NCI-H2081 treated with DMSO at 0.1 percent for 48 hours (cell line): ENCODE data around the gene KIF4B.
"Not testable (repeated sequence)": the region's sequence is repeated elsewhere in the genome, so short reads cannot be mapped to it uniquely, and the experiment has no call there.

Experiments
- DNase-seq: peaks from one replicate; lab custom pipeline; 2025; lab: John Stamatoyannopoulos, UW

The KIF4B gene

GRCh38 chr5:155013526-155013925 is at the start of gene KIF4B:
TSS of gene KIF4B (plus strand) at chr5:155013755. CDS start at chr5:155013860, 105 bp downstream.
- DNase-seq, result no peak

DNA sequence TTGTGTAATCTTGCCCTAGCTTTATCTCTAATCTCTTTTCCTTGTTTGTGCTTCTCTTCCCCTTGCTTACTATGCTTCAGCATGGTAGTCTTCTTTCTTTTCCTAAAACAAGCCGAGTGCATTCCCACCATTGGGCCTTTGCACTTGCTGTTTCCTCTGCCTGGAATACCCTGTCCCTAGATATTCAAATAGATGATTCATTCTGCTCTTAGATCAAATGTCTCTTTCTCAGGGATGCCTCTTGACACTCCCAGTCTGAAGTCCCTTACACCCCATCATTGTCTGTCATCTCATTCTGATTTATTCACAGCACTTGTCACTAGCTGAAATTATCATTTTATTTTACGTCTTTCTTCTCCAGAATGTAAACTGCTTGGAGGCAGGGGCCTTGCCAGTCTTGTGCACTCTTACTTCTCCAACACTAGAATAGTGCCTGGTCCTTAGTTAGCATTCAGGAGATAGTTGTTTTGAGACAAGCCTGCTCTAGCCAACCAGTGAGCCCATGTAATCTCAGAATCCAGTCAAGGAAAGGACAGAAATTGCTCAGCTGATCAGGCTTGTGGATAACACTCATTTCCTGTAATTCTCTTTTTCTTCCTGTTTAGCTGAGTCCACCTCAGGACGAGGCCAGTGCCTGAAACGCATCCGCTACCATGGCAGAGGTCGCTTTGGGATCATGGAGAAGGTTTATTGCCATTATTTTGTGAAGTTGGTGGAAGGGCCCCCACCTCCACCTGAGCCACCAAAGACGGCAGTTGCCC is 47.3 kb upstream of the KIF4B start:
- no peak for DNase-seq

- DNase-seq, result no peak
Observed at GRCh38 chr5:154966874-154967273, 46.7 kb upstream of the KIF4B start.

- no peak for DNase-seq
Observed at GRCh38 chr5:154967421-154968024, 46.0 kb upstream of the KIF4B start.

- DNase-seq, result no peak
Observed at GRCh38 chr5:154968953-154969352, 44.6 kb upstream of the KIF4B start.

DNA sequence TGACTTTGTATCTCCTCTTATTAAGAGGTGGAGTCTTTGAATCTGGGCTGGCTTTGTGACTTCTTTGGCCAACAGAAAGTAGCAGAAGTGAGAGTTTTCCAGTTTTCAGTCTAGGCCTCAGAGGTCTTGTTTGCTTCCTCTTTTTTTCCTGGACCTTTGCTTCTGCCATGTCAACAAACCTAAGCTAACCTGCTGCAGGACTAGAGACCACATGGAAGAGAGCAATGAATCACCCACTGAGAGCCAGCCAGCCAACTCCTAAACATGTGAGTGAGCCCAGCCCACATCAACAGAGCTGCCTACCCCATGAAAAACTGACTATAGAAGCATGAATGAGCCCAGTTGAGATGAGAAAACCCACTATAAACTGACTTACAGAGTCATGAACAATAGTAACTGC is 42.8 kb upstream of the KIF4B start:
- no peak for DNase-seq

DNA sequence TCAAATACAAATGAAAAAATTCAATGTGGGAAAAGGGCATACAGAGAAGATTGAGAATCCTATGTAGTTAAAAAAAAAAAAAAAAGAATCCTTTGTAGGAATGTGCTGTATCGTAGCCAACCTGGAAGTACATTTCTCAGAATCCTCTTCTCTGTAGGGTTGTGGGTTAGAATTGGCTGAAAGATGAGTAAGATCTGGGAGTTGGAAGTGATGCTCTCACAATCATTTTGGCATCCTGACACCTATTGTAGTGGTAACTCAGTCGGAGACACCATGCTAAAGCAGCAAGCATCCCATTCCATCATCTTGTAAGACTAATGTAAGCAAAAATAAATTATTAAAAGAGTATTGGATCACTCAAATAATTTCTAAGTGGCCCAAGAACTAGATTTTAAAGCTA is 42.1 kb upstream of the KIF4B start:
- no peak for DNase-seq

- no peak for DNase-seq
Observed at GRCh38 chr5:154972476-154973080, 41.0 kb upstream of the KIF4B start.

DNA sequence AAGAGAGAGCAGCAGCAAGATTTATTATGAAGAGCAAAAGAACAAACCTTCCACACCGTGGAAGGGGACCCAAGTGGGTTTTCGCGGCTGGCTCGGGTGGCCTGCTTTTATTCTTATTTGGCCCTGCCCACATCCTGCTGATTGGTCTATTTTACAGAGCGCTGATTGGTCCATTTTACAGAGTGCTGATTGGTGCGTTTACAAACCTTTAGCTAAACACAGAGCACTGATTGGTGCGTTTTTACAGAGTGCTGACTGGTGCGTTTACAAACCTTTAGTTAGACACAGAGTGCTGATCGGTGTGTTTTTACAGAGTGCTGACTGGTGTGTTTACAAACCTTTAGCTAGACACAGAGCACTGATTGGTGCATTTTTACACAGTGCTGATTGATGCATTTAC is 37.5 kb upstream of the KIF4B start:
- DNase-seq, result not testable (repeated sequence)

DNA sequence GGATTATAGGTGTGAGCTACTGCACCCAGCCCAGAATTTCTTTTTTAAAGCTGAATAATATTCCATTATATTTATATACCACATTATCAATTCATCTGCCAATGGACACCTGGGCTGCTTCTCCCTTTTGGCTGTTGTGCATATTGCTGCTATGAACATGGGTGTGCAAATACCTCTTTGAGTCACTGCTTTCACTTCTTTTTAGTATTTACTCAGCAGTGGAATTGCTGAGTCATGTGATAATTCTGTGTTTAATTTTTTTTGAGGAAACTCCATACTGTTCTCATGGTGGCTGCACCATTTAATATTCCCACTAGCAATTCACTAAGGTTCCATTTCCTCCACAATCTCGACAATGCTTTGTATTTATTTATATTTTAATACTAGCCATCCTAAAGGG is 36.1 kb upstream of the KIF4B start:
- DNase-seq, result no peak

GRCh38 chr5:154978294-154978693 is 35.3 kb upstream of the KIF4B start:
- not testable (repeated sequence) for DNase-seq

DNA sequence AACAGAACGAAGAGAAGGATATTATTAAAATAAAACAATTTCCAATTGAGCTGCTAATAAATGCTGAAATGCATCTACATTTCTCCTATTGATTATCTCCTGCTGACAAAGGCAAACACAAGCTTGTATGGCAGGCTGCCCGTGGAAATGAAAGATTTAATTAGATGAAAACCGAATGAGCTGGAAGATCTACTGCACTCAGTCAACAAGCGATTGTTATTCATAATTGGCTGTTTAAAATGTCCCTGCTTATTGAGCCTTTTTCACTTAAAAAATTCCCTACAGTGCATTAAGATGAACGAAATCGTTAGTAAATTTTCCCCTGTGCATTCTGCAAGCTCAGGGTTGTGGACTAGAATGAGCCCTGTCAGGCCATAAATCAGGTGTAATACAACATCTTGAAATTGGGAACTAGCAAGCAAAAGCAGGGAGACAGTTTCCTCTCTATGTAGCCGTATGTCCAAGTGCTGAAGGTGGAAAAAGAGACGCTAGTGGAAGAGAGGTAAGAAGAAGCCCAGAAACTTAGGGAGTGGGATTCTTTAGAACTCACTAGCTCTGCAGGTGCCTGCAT is 28.5 kb upstream of the KIF4B start:
- no peak for DNase-seq

GRCh38 chr5:154986151-154986550 is 27.4 kb upstream of the KIF4B start:
- DNase-seq, result no peak

GRCh38 chr5:154989626-154990025 is 23.9 kb upstream of the KIF4B start:
- no peak for DNase-seq

DNA sequence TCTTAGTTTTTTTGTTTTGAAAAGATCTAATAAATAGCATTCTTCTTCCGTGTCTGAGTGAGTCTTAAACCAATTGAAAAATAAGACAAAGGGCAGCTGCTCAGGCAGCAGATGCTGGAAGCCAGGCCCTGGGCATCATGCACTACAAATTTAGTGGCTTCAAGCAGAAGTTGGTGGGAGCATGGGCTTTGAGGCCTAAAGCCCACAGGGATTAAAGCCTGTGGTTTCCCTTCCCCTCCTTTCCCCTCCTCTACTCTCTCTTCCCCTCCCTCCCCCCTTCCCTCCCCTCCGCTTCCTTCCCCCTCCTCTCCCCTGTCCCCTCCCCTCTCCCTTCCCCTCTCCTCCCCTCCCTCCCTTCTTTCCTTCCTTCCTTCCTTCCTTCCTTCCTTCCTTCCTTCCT is 20.1 kb upstream of the KIF4B start:
- DNase-seq, result no peak

DNA sequence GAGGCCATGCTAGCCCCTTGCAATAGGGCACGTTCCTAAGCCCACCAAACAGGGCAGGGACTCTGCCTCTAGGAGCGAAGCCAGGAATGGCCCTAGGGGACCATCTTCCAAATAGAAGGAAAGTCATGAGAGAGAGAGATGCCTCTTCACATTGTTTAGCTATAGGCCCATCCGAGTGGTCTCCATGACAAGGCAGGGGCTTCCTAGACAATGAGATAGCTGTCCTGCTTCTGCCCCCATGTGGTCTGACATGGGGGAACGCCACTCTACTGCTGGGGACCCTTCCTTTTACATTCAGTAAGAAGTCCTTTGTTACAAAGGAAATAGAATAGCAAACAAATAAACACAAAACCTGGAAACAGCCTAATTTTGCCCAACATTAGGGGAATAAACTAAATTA is 17.9 kb upstream of the KIF4B start:
- DNase-seq, result no peak

DNA sequence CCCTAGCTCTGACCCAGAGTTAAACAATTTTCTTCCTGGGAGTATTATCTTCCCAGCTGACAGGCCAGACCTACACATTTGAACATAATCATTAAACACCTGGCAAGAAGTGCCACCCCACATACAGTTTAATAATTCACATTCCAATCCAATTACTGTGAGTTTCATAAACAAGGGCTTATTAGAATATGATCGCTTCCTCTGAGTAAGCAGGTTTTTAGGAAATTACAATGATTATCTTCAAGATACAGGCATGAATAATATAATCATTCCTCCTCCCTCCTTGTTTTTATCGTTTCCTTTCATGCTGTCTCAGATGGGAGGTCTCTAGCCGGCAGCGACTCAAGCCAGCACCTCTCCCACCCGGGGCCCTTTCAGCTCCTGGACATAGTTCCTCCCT is 15.8 kb upstream of the KIF4B start:
- no peak for DNase-seq

GRCh38 chr5:154999865-155000264 is 13.7 kb upstream of the KIF4B start:
- no peak for DNase-seq

DNA sequence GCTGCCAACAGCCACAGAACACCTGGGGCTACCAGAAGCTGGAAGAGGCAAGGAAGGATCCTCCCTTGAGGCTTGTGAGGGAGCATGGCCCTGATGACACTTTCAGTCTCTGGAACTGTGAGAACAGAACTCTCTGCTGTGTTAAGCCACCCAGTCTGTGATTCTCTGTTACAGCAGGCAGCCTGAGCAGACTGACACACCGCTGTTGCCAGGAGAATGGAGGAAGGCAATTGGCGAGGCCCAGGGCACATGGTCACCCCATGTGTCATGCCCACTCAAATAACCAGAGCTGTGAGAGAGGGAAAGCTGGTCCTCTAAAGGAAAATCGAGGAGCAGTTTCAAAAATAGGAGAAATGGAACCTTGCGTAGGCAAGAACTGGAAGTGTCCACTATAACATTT is 12.0 kb upstream of the KIF4B start:
- DNase-seq, result no peak

GRCh38 chr5:155002722-155003121 is 10.8 kb upstream of the KIF4B start:
- not testable (repeated sequence) for DNase-seq

- DNase-seq, result no peak
Observed at GRCh38 chr5:155004138-155004744, 9.3 kb upstream of the KIF4B start.

- not testable (repeated sequence) for DNase-seq
Observed at GRCh38 chr5:155006265-155006664, 7.3 kb upstream of the KIF4B start.

GRCh38 chr5:155008669-155009068 is 4.9 kb upstream of the KIF4B start:
- DNase-seq, result no peak
